ENCODE data around the gene GLCCI1. TPM values are rescaled to one million over a fixed set of nuclear protein-coding genes. Genes with fewer than 3 reads are reported as not detected.

Gene GLCCI1
- total RNA-seq, 1 donor from 2014 or later: 12.3 TPM

- no peaks in the 10 kb centered on the region for H3K4me1 Mint-ChIP-seq (ENCODE audit: unreplicated experiment)
- H3K9me3 Mint-ChIP-seq (ENCODE audit: unreplicated experiment): peaks cover 9% of the 10 kb centered on the region
- no peak overlapping the region for H3K4me3 Mint-ChIP-seq (ENCODE audit: unreplicated experiment)
- peaks cover 15% of the 10 kb centered on the region for H3K36me3 Mint-ChIP-seq (ENCODE audit: unreplicated experiment)
- no peak for TF ChIP-seq CTCF (IDR thresholded peaks at IDR 0.05)
- no peak overlapping the region for H3K27ac Mint-ChIP-seq (ENCODE audit: unreplicated experiment)
- DNase-seq (ENCODE audit: extremely low spot score, unreplicated experiment): no peak
- H3K27me3 Mint-ChIP-seq (ENCODE audit: unreplicated experiment): no peaks in the 10 kb centered on the region
Measured at GRCh38 chr7:8051998-8052397, 83.4 kb downstream of the GLCCI1 start.

GRCh38 chr7:8052824-8053223, 84.2 kb downstream of the GLCCI1 start:
- Mint-ChIP-seq H3K27me3 (ENCODE audit: unreplicated experiment) (no peaks in the 10 kb centered on the region), H3K4me1 (ENCODE audit: unreplicated experiment) (peaks cover under 1% of the 10 kb centered on the region), H3K4me3 (ENCODE audit: unreplicated experiment) (no peak overlapping the region), H3K27ac (ENCODE audit: unreplicated experiment) (no peak overlapping the region), H3K9me3 (ENCODE audit: unreplicated experiment) (peaks cover 8% of the 10 kb centered on the region), H3K36me3 (ENCODE audit: unreplicated experiment) (peaks cover 18% of the 10 kb centered on the region)
- DNase-seq (ENCODE audit: extremely low spot score, unreplicated experiment): no peak
- no peak for TF ChIP-seq CTCF (IDR thresholded peaks at IDR 0.05)

GRCh38 chr7:8056439-8056838, 87.8 kb downstream of the GLCCI1 start:
- TF ChIP-seq CTCF (IDR thresholded peaks at IDR 0.05): no peak
- Mint-ChIP-seq H3K4me1 (ENCODE audit: unreplicated experiment) (peaks cover 4% of the 10 kb centered on the region), H3K27me3 (ENCODE audit: unreplicated experiment) (no peaks in the 10 kb centered on the region), H3K36me3 (ENCODE audit: unreplicated experiment) (peaks cover 14% of the 10 kb centered on the region), H3K9me3 (ENCODE audit: unreplicated experiment) (no peaks in the 10 kb centered on the region), H3K27ac (ENCODE audit: unreplicated experiment) (no peak overlapping the region), H3K4me3 (ENCODE audit: unreplicated experiment) (no peak overlapping the region)
- DNase-seq (ENCODE audit: extremely low spot score, unreplicated experiment): no peak

GRCh38 chr7:8057566-8057965, 89.0 kb downstream of the GLCCI1 start:
- Mint-ChIP-seq H3K36me3 (ENCODE audit: unreplicated experiment) (peaks cover 15% of the 10 kb centered on the region), H3K4me3 (ENCODE audit: unreplicated experiment) (no peak overlapping the region), H3K27ac (ENCODE audit: unreplicated experiment) (no peak overlapping the region), H3K9me3 (ENCODE audit: unreplicated experiment) (no peaks in the 10 kb centered on the region), H3K27me3 (ENCODE audit: unreplicated experiment) (no peaks in the 10 kb centered on the region), H3K4me1 (ENCODE audit: unreplicated experiment) (peaks cover 4% of the 10 kb centered on the region)
- no peak for DNase-seq (ENCODE audit: extremely low spot score, unreplicated experiment)
- TF ChIP-seq CTCF (IDR thresholded peaks at IDR 0.05): no peak

- Mint-ChIP-seq H3K4me1 (ENCODE audit: unreplicated experiment) (peaks cover 4% of the 10 kb centered on the region), H3K27me3 (ENCODE audit: unreplicated experiment) (no peaks in the 10 kb centered on the region), H3K36me3 (ENCODE audit: unreplicated experiment) (peaks cover 17% of the 10 kb centered on the region), H3K27ac (ENCODE audit: unreplicated experiment) (no peak overlapping the region), H3K9me3 (ENCODE audit: unreplicated experiment) (no peaks in the 10 kb centered on the region), H3K4me3 (ENCODE audit: unreplicated experiment) (no peak overlapping the region)
- no peak for TF ChIP-seq CTCF (IDR thresholded peaks at IDR 0.05)
- DNase-seq (ENCODE audit: extremely low spot score, unreplicated experiment): no peak
Measured at GRCh38 chr7:8058322-8058721, 89.7 kb downstream of the GLCCI1 start.

Data from osteocyte (in vitro differentiated cells).